Stimulated activated CD8-positive, alpha-beta memory T cell treated with anti-CD3 and anti-CD28 coated beads, Interleukin-7, amount 100 ng/mL, for 4 hours (primary cell): ENCODE results near the gene SNX27.

ENCODE experiments used
- DNase-seq, 2 donors: peaks; one replicate each; pipeline ENCODE4 v3.0.0-alpha.2; 2020; ENCODE audit warnings: low read depth in 2 of 2

The SNX27 gene

GRCh38 chr1:151611832-151612500 is at the start of gene SNX27:
TSS of gene SNX27 (plus strand) at chr1:151612050. CDS start at chr1:151612202, 152 bp downstream.
- peak; percentile 81 to 85 for DNase-seq

GRCh38 chr1:151562661-151563060 is 49.2 kb upstream of the SNX27 start:
- DNase-seq = no peak

GRCh38 chr1:151563376-151563775 is 48.5 kb upstream of the SNX27 start:
- no peak for DNase-seq

- DNase-seq = no peak
These were observed 46.2 kb upstream of the SNX27 start for GRCh38 chr1:151565502-151566189.

GRCh38 chr1:151568626-151569088 is 43.2 kb upstream of the SNX27 start:
- peak; percentile 4 to 12 for DNase-seq

- DNase-seq = no peak
These were observed 41.0 kb upstream of the SNX27 start for GRCh38 chr1:151570819-151571218.

GRCh38 chr1:151574575-151575529 is 37.0 kb upstream of the SNX27 start:
- DNase-seq = no peak

- DNase-seq = no peak
These were observed 34.7 kb upstream of the SNX27 start for GRCh38 chr1:151577173-151577572.

- DNase-seq = no peak
These were observed 32.9 kb upstream of the SNX27 start for GRCh38 chr1:151578941-151579340.

- DNase-seq = no peak
These were observed 32.2 kb upstream of the SNX27 start for GRCh38 chr1:151579436-151580225.

- no peak for DNase-seq
These were observed 30.4 kb upstream of the SNX27 start for GRCh38 chr1:151581451-151581850.

GRCh38 chr1:151581921-151582320 is 29.9 kb upstream of the SNX27 start:
- no peak for DNase-seq

GRCh38 chr1:151583796-151584195 is 28.1 kb upstream of the SNX27 start:
- no peak for DNase-seq

- no peak for DNase-seq
These were observed 27.6 kb upstream of the SNX27 start for GRCh38 chr1:151584278-151584677.

- no peak for DNase-seq
These were observed 27.1 kb upstream of the SNX27 start for GRCh38 chr1:151584780-151585179.

- no peak for DNase-seq
These were observed 26.2 kb upstream of the SNX27 start for GRCh38 chr1:151585622-151586021.

- DNase-seq = no peak
These were observed 20.9 kb upstream of the SNX27 start for GRCh38 chr1:151590961-151591360.

- no peak for DNase-seq
These were observed 18.1 kb upstream of the SNX27 start for GRCh38 chr1:151593730-151594129.

GRCh38 chr1:151594143-151594625 is 17.7 kb upstream of the SNX27 start:
- peak; percentile 71 to 77 for DNase-seq

- DNase-seq = no peak
These were observed 15.5 kb upstream of the SNX27 start for GRCh38 chr1:151596166-151596953.
